GM18867 (cell line): ENCODE measurements around the gene CGA.
"Not testable (repeated sequence)": the region's sequence is repeated elsewhere in the genome, so short reads cannot be mapped to it uniquely, and the experiment has no call there.

Source experiments
- ATAC-seq: cut with Tn5 transposase; IDR thresholded peaks from one replicate; pipeline ENCODE4 v1.9.1; 2021; ENCODE audit warnings: mild to moderate bottlenecking, moderate library complexity; ENCODE audit not compliant: unreplicated experiment

The CGA gene

GRCh38 chr6:87095087-87095509 lies at the start of gene CGA:
Gene CGA, minus strand, starts transcription at chr6:87095106. Its CDS starts 6,906 bp downstream, at chr6:87088200.
- no peak for ATAC-seq

DNA sequence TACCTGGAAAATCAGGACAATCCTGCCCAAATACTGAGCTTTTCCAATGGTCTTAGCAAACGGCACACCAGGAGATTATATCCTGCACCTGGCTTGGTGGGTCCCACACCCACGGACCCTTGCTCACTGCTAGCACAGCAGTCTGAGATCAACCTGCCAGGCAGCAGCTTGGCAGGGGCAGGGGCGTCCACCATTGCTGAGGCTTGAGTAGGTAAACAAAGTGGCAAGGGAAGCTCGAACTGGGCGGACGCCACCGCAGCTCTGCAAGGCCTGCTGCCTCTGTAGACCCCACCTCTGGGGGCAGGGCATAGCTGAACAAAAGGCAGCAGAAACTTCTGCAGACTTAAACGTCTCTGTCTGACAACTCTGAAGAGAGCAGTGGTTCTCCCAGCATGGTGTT lies 45.0 kb upstream of the CGA start:
- not testable (repeated sequence) for ATAC-seq

- ATAC-seq, result peak; percentile 76
Measured at GRCh38 chr6:87139236-87139635, 44.3 kb upstream of the CGA start.

DNA sequence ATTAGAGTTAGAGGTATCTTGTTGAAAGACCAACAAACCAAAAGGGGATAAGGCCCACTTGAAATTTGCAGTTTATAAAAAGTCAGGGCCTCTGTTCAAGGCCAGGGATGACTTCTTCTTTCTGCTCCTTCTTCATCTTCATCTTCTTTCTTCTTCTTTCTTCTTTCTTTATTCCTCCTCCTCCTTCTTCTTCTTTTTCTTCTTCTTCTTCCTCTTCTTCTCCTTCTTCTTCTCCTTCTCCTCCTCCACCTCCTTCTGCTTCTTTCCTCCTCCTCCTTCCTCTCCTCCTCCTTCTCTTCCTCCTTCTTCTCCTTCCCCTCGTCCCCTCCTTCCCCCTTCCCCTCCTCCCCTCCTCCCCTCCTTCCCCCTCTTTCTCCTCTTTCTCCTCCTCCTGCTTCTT lies 42.1 kb upstream of the CGA start:
- ATAC-seq, result no peak

DNA sequence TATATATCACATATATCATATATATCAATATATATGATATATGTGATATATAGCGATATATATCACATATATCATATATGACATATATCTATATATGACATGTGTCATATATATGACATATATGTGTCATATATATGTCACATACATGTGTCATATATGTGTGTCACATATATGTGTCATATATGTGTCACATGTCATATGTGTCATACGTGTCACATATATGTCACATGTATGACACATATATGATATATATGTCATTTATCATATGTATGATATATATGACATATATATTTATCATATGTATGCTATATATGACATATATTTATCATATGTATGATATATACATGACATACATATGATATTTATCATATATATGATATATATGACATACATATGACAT lies 32.8 kb upstream of the CGA start:
- no peak for ATAC-seq

DNA sequence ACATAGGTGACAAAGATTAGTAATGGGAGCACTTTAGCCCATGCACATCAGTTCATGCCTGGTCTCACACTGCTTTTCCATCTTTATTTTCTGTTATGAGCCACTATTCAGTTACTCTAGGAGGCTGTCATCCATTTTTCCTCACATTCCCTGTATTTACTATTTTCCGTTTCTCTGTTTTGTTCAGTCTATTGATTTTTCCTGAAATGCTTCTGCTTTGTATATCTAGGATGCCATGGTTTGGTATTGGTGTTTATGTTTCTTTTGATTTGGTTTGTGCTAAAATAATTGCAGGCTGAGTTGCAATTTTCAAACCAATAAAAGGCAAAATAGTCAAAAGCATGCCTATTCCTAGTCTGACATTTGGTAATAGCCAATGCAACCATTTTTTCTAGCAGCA lies 31.6 kb upstream of the CGA start:
- no peak for ATAC-seq

DNA sequence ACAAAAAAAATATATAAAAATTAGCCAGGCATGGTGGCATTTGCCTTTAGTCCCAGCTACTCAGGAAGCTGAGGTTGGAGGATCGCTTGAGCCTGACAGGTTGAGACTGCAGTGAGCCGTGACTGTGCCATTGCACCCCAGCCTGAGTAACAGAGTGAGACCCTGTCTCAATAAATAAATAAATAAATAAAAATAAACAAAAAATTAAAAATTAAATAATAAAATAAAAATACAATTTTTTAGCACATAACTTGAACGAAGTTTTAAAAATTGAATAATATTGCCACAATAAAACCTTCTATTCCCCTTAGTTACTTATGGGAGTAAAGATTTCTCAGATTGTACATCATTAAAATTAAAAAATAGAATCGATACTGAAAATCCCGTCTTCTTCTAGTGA lies 29.2 kb upstream of the CGA start:
- no peak for ATAC-seq

GRCh38 chr6:87122477-87122876 lies 27.6 kb upstream of the CGA start:
- ATAC-seq, result no peak

GRCh38 chr6:87118054-87118453 lies 23.1 kb upstream of the CGA start:
- ATAC-seq, result no peak

GRCh38 chr6:87116922-87117321 lies 22.0 kb upstream of the CGA start:
- no peak for ATAC-seq

GRCh38 chr6:87115402-87116135 lies 20.7 kb upstream of the CGA start:
- ATAC-seq, result peak; percentile 97

GRCh38 chr6:87110636-87111035 lies 15.7 kb upstream of the CGA start:
- ATAC-seq, result no peak

DNA sequence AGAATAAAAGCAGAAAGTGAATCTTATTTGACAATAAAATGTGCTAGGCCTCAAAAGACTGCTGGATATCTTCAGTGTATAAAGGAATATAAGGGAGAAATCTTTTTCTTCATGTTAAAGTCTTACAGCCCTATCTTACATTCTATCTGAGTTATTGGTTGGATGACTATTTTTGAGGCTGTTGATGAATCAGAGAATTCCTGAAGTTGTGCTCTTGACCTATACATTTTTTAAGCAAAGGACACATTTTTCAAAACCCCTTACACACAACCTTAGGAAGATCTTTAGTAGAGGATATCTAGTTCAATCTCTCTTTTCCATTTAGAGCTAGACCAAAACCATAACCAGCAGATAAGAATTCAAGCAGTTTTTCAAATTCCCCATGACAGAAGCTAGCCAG lies 10.9 kb upstream of the CGA start:
- no peak for ATAC-seq

DNA sequence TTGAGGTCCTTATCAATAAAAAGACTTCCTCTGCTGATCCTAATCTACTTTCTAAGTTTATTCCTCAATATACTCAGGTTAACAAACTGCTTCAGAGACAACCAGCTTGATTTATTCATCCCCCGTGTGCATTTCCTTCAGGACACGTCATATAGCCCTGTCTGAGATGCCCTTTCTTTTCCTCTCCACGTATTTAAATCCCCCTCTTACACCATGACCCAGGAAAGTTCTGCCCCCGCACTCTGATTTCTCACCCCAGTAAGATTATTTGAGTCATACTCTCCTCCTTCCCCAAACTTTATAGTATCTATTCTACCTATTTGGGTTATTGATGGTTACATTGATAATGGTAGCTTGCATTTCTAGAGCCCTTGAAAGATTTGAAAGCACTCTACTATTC lies 9.8 kb upstream of the CGA start:
- ATAC-seq, result no peak

DNA sequence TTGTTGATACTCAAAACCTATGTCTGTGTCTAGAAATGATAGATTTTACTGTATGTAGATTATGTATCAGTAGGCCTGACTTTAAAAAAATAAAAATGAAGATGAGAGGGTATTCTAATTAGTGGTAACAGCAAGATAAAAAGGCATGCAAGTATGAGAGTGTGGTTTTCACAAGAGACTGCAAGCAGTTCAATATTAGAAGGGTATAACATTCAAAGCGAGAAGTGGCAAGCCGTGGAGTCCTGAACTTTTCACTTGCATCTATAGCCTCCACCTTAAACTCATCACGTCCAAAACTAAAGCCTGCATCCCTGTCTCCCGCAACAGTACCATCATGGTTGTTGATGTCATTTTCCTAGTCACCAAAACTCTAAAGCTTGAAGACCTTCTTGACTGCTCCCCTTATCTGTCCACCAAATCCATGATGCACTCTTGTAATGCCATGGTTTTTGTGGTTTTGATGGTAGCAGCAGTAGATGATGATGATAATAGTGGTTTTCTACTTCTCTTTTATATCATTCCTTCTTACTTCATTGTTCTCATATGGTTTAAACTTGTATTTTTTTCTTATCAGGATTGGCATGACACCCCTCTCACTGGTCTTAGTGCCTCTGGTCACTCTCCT lies 9.2 kb upstream of the CGA start:
- no peak for ATAC-seq

GRCh38 chr6:87102151-87102621 lies 7.3 kb upstream of the CGA start:
- ATAC-seq, result no peak

- ATAC-seq, result no peak
Measured at GRCh38 chr6:87101067-87101466, 6.2 kb upstream of the CGA start.

GRCh38 chr6:87100216-87100615 lies 5.3 kb upstream of the CGA start:
- no peak for ATAC-seq

- ATAC-seq, result peak; percentile 86
Measured at GRCh38 chr6:87099472-87099871, 4.6 kb upstream of the CGA start.

GRCh38 chr6:87094576-87094975 lies 330 bp downstream of the CGA start:
- ATAC-seq, result no peak

GRCh38 chr6:87093651-87094050 lies 1.3 kb downstream of the CGA start:
- no peak for ATAC-seq

DNA sequence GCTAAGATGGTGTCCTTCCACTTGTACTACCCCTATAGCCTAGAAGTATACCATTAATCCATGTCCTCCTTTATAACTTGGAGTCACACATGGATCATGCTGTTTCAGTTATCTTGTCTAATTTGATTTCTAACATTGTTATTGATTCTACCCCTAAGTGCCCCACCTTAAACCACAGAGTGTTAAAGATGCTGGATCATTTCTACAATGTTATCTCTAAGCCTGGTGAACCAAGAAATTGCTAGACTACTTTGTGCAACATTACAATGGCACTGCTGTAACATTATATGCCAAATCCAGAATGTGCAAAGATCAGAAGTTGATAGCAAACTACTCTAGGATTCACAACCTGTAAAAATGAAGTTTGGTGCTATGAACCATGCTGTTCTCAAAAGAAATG lies 1.7 kb downstream of the CGA start:
- ATAC-seq, result no peak

DNA sequence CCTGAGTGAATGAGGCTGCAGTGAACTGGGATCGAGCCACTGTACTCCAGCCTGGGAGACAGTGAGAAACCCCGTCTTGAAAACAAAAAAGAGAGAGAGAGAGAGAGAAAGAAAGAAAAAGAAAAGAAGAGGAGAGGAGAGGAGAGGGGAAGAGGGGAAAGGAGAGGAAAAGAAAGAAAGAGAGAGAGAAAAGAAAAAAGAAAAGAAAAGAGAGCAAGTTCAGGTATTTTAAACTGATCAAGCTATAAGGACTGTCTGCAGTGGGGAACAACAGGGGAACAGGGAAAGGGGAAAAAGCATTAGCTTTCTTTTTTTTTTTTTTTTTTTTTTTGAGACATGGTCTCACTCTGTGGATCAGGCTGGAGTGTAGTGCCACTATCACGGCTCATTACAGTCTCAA lies 2.5 kb downstream of the CGA start:
- ATAC-seq, result no peak
